H1 (cell line): ENCODE data around the gene STXBP5. TPM values are rescaled to one million over a fixed set of nuclear protein-coding genes. Genes with fewer than 3 reads are reported as not detected.

Source experiments
- MAX ChIP-seq: IDR thresholded peaks from 2 replicates; pipeline ENCODE4 v1.6.1; 2012; ENCODE audit warnings: inconsistent platforms
- polyA plus RNA-seq, 7 experiments: library from polyadenylated mRNA; depleted of rRNA in 3 of 7; stranded (reverse) in 5 of 7; unstranded in 2 of 7; fragments of >200 nt in 5 of 7; fragments of 200-250 nt in 2 of 7; gene quantifications; 1 replicate in 5 of 7; 2 replicates in 1 of 7; 4 replicates in 1 of 7; pipeline versions ENCODE4 v1.2.1 to v1.2.3, GENCODE V29; 2011 to 2013; ENCODE audit warnings: missing spikeins in 2 of 7, mixed read lengths in 2 of 7
- total RNA-seq: library from RNA; stranded (reverse); fragmentation: NEBNext Ultra II Directional; extraction: Animal tissue kit (Norgen Biotek cat#: 25700); gene quantifications from 2 replicates; pipeline ENCODE4 v1.2.1, GENCODE V29; 2021

STXBP5 gene
- total and polyA plus RNA-seq, 2 of the 8 experiments (the other 6 are each of a cell fraction or from before 2014, with no cell fraction given) = 2.7 to 10.8 TPM

GRCh38 chr6:147222160-147222838, 18.1 kb downstream of the STXBP5 start (continued):
- no peak for TF ChIP-seq MAX
